GM23338 (cell line): ENCODE data around the gene ACBD7. TPM values are rescaled to one million over a fixed set of nuclear protein-coding genes. Genes with fewer than 3 reads are reported as not detected.

Experiments
- ATAC-seq: fragments of 200-7000 bp; cut with Tn5 transposase; 3 replicates; pipeline ENCODE4 v1.9.1; 2020
- DNase-seq: peaks from one replicate; pipeline ENCODE4 v3.0.0-alpha.2; 2015; ENCODE audit warnings: low spot score
- H2AFZ ChIP-seq: fragments of 200-600 bp; sonication (generic); 2 replicates; pipeline ENCODE4 v1.8.0; 2016; ENCODE audit warnings: antibody characterized with exemption, mild to moderate bottlenecking, moderate library complexity
- H3F3A ChIP-seq: fragments of 200-600 bp; sonication (generic); replicated peaks from 2 replicates; pipeline ENCODE4 v1.8.0; 2017; ENCODE audit warnings: antibody characterized with exemption, mixed run types, low read depth
- H3K27ac ChIP-seq: fragments of 200-600 bp; sonication (generic); 2 replicates; pipeline ENCODE4 v1.6.1; 2016; ENCODE audit warnings: low read depth
- H3K27me3 ChIP-seq: fragments of 200-600 bp; sonication (generic); 2 replicates; pipeline ENCODE4 v1.8.0; 2016; ENCODE audit warnings: mild to moderate bottlenecking, mixed run types, moderate library complexity; ENCODE audit not compliant: insufficient read depth
- H3K36me3 ChIP-seq: fragments of 200-600 bp; sonication (generic); 2 replicates; pipeline ENCODE4 v1.8.0; 2016; ENCODE audit warnings: mild to moderate bottlenecking; ENCODE audit not compliant: insufficient read depth
- H3K4me1 ChIP-seq: fragments of 200-600 bp; sonication (generic); 2 replicates; pipeline ENCODE4 v1.8.0; 2016; ENCODE audit warnings: mild to moderate bottlenecking, moderate library complexity; ENCODE audit not compliant: insufficient read depth
- H3K4me2 ChIP-seq: fragments of 200-600 bp; sonication (generic); 2 replicates; pipeline ENCODE4 v1.7.1; 2017; ENCODE audit warnings: mixed run types
- H3K4me3 ChIP-seq: fragments of 200-600 bp; sonication (generic); 2 replicates; pipeline ENCODE4 v1.6.1; 2016; ENCODE audit warnings: mixed run types
- H3K79me2 ChIP-seq: fragments of 200-600 bp; sonication (generic); replicated peaks from 2 replicates; pipeline ENCODE4 v1.8.0; 2017; ENCODE audit warnings: mild to moderate bottlenecking; ENCODE audit not compliant: insufficient read depth
- H3K9me2 ChIP-seq: fragments of 200-600 bp; sonication (generic); 2 replicates; pipeline ENCODE4 v1.8.0; 2017; ENCODE audit not compliant: insufficient read depth
- H4K20me1 ChIP-seq: fragments of 200-600 bp; sonication (generic); replicated peaks from 2 replicates; pipeline ENCODE4 v1.8.0; 2017; ENCODE audit warnings: mild to moderate bottlenecking; ENCODE audit not compliant: insufficient read depth
- H3K27ac Mint-ChIP-seq: 2 replicates; pipeline ENCODE4 v1.8.0; 2020; ENCODE audit warnings: inconsistent platforms, mild to moderate bottlenecking, moderate library complexity, mixed read lengths
- H3K27me3 Mint-ChIP-seq: 3 replicates; pipeline ENCODE4 v1.8.0; 2022; ENCODE audit warnings: low read depth, mild to moderate bottlenecking, moderate library complexity, mixed read lengths, inconsistent platforms; ENCODE audit not compliant: insufficient read depth, poor library complexity
- H3K36me3 Mint-ChIP-seq: 3 replicates; pipeline ENCODE4 v1.8.0; 2021; ENCODE audit warnings: low read depth, mild to moderate bottlenecking, inconsistent platforms, moderate library complexity, mixed read lengths
- H3K4me1 Mint-ChIP-seq: 3 replicates; pipeline ENCODE4 v1.8.0; 2020; ENCODE audit warnings: mild to moderate bottlenecking, inconsistent platforms, mixed read lengths
- H3K4me3 Mint-ChIP-seq: 3 replicates; pipeline ENCODE4 v1.8.0; 2021; ENCODE audit warnings: moderate library complexity, mild to moderate bottlenecking, inconsistent platforms, mixed read lengths
- H3K9me3 Mint-ChIP-seq: 3 replicates; pipeline ENCODE4 v1.8.0; 2020; ENCODE audit warnings: moderate library complexity, mild to moderate bottlenecking, inconsistent platforms, mixed read lengths
- EZH2 ChIP-seq: fragments of 200-600 bp; sonication (generic); IDR thresholded peaks from one replicate; pipeline ENCODE4 v1.8.0; 2017; ENCODE audit warnings: antibody characterized with exemption, mild to moderate bottlenecking, low read depth; ENCODE audit not compliant: unreplicated experiment
- NANOG ChIP-seq: IDR thresholded peaks from 2 replicates; pipeline ENCODE4 v1.6.1; 2016; ENCODE audit warnings: antibody characterized with exemption, borderline replicate concordance
- POLR2AphosphoS5 ChIP-seq: IDR thresholded peaks from 2 replicates; pipeline ENCODE4 v1.6.1; 2016; ENCODE audit warnings: antibody characterized with exemption, low read depth
- polyA plus RNA-seq: library from polyadenylated mRNA; unstranded; fragments of >200 nt; fragmentation: Nextera tagmentation; extraction: Ambion mirVana; gene quantifications from 2 replicates; pipeline ENCODE4 v1.2.1, GENCODE V29; 2016
- total RNA-seq: library from RNA; depleted of rRNA; stranded (reverse); fragments of >200 nt; shearing (Covaris generic); gene quantifications from 2 replicates; pipeline ENCODE4 v1.2.3, GENCODE V29; 2014
- TF ChIP-seq, protein P1 (sequence below), 2 experiments: fragments of 200-600 bp in 1 of 2; sonication (generic) in 1 of 2; conservative IDR thresholded peaks; 2 replicates each; pipeline versions ENCODE4 v1.5.1 to v1.6.1; 2016 to 2017; ENCODE audit warnings: antibody characterized with exemption in 2 of 2, low read depth in 2 of 2, mild to moderate bottlenecking in 2 of 2, moderate library complexity in 1 of 2
- TF ChIP-seq, protein P2 (sequence below): IDR thresholded peaks from one replicate; pipeline ENCODE4 v1.6.1; 2018; ENCODE audit warnings: antibody characterized with exemption; ENCODE audit not compliant: unreplicated experiment

Gene ACBD7
- total and polyA plus RNA-seq, 2 experiments from 2014 or later = 2.8 to 14.7 TPM

DNA sequence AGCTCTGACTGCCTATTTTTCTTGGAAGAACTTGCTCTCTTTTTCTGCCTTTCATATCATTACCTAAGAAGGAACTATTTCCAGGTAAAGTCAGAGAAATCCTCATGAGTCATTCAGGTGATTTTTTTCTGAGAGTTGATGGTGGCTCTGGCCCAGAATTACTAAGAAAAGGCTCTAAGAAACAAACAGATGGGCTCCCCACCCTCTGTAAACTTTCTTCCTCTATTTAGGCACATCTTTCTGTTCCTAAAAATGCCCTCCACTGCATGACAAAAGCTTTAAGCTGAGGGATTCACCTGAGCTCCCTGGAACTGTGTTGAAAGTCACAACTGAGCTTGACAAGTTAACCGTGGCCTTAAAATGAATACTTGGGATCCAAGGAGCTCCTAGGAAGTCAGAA lies 43.2 kb downstream of the ACBD7 start:
- Histone ChIP-seq H3K4me2 (no peak overlapping the region; the same call in 1 of the 2 replicates), H2AFZ (no peak overlapping the region), H3K4me3 (no peak overlapping the region), H3K9me2 (0 out of 2 replicates have a peak, but pooled peaks cover 3% of the 10 kb centered on the region), H4K20me1 (no peaks in the 10 kb centered on the region), H3K27me3 (no peaks in the 10 kb centered on the region), H3K36me3 (no peaks in the 10 kb centered on the region), H3F3A (no peaks in the 10 kb centered on the region), H3K4me1 (peaks cover 11% of the 10 kb centered on the region; the same call in 1 of the 2 replicates), H3K79me2 (no peaks in the 10 kb centered on the region), H3K27ac (no peak overlapping the region)
- DNase-seq (peak; percentile 30), ATAC-seq (peak; percentile 59)
- no peaks in the 10 kb centered on the region; the same call in 2 of the 3 replicates for H3K9me3 Mint-ChIP-seq
- 0 out of 2 replicates have a peak overlapping the region, but pooled peaks have one; percentile 7 for H3K27ac Mint-ChIP-seq
- no peak for TF ChIP-seq EZH2
- TF ChIP-seq, protein P1, sequence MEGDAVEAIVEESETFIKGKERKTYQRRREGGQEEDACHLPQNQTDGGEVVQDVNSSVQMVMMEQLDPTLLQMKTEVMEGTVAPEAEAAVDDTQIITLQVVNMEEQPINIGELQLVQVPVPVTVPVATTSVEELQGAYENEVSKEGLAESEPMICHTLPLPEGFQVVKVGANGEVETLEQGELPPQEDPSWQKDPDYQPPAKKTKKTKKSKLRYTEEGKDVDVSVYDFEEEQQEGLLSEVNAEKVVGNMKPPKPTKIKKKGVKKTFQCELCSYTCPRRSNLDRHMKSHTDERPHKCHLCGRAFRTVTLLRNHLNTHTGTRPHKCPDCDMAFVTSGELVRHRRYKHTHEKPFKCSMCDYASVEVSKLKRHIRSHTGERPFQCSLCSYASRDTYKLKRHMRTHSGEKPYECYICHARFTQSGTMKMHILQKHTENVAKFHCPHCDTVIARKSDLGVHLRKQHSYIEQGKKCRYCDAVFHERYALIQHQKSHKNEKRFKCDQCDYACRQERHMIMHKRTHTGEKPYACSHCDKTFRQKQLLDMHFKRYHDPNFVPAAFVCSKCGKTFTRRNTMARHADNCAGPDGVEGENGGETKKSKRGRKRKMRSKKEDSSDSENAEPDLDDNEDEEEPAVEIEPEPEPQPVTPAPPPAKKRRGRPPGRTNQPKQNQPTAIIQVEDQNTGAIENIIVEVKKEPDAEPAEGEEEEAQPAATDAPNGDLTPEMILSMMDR (conservative IDR thresholded peaks at IDR 0.05; ENCODE audit: low read depth in 2 of 2) = no peak
- TF ChIP-seq NANOG = no peak
- TF ChIP-seq, protein P2, sequence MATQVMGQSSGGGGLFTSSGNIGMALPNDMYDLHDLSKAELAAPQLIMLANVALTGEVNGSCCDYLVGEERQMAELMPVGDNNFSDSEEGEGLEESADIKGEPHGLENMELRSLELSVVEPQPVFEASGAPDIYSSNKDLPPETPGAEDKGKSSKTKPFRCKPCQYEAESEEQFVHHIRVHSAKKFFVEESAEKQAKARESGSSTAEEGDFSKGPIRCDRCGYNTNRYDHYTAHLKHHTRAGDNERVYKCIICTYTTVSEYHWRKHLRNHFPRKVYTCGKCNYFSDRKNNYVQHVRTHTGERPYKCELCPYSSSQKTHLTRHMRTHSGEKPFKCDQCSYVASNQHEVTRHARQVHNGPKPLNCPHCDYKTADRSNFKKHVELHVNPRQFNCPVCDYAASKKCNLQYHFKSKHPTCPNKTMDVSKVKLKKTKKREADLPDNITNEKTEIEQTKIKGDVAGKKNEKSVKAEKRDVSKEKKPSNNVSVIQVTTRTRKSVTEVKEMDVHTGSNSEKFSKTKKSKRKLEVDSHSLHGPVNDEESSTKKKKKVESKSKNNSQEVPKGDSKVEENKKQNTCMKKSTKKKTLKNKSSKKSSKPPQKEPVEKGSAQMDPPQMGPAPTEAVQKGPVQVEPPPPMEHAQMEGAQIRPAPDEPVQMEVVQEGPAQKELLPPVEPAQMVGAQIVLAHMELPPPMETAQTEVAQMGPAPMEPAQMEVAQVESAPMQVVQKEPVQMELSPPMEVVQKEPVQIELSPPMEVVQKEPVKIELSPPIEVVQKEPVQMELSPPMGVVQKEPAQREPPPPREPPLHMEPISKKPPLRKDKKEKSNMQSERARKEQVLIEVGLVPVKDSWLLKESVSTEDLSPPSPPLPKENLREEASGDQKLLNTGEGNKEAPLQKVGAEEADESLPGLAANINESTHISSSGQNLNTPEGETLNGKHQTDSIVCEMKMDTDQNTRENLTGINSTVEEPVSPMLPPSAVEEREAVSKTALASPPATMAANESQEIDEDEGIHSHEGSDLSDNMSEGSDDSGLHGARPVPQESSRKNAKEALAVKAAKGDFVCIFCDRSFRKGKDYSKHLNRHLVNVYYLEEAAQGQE = no peak
- peaks cover 3% of the 10 kb centered on the region; the same call in 1 of the 3 replicates for H3K36me3 Mint-ChIP-seq
- H3K27me3 Mint-ChIP-seq = peaks cover 2% of the 10 kb centered on the region
- peaks cover 8% of the 10 kb centered on the region for H3K4me1 Mint-ChIP-seq
- H3K4me3 Mint-ChIP-seq = no peak overlapping the region

- Mint-ChIP-seq H3K4me1 (peaks cover 8% of the 10 kb centered on the region), H3K27me3 (peaks cover 2% of the 10 kb centered on the region), H3K36me3 (peaks cover 3% of the 10 kb centered on the region; the same call in 1 of the 3 replicates), H3K27ac (no peak within 1 kb of the TSS), H3K4me3 (no peak within 1 kb of the TSS), H3K9me3 (no peaks in the 10 kb centered on the region; the same call in 2 of the 3 replicates)
- H3K36me3 ChIP-seq = no peaks in the 10 kb centered on the region
- H4K20me1 ChIP-seq = no peaks in the 10 kb centered on the region
- H3K27ac ChIP-seq = no peak within 1 kb of the TSS
- no peak within 1 kb of the TSS for H3K4me2 ChIP-seq
- no peaks in the 10 kb centered on the region for H3K79me2 ChIP-seq
- DNase-seq = no peak
- TF ChIP-seq, protein P1 (conservative IDR thresholded peaks at IDR 0.05; ENCODE audit: low read depth in 2 of 2) = no peak
- TF ChIP-seq POLR2AphosphoS5 = no peak
- no peaks in the 10 kb centered on the region for H3K27me3 ChIP-seq
- 0 out of 2 replicates have a peak, but pooled peaks cover 3% of the 10 kb centered on the region for H3K9me2 ChIP-seq
- no peaks in the 10 kb centered on the region for H3F3A ChIP-seq
- H3K4me1 ChIP-seq = peaks cover 11% of the 10 kb centered on the region; the same call in 1 of the 2 replicates
- H2AFZ ChIP-seq = no peak within 1 kb of the TSS
- ATAC-seq = no peak
- H3K4me3 ChIP-seq = no peak within 1 kb of the TSS
Measured at GRCh38 chr10:15043674-15044073, 44.9 kb downstream of the ACBD7 start, which contains the start of gene OLAH. Gene OLAH, plus strand, starts transcription at chr10:15043943. Its CDS starts 3,346 bp downstream, at chr10:15047289.
